CD4-positive, alpha-beta memory T cell (primary cell): ENCODE measurements around the gene HTR3C. TPM values are rescaled to one million over a fixed set of nuclear protein-coding genes. Genes with fewer than 3 reads are reported as not detected.
"Not testable (repeated sequence)": the region's sequence is repeated elsewhere in the genome, so short reads cannot be mapped to it uniquely, and the experiment has no call there.

Experiments used
- CTCF ChIA-PET: fragments of 350-600 bp; sonication (Branson Sonifier 250); formaldehyde crosslinking; loops from one replicate; lab custom pipeline; 2021; ENCODE audit warnings: inconsistent platforms; ENCODE audit not compliant: partially characterized antibody; lab: Charles Lee
- POLR2A ChIA-PET: fragments of 350-600 bp; sonication (Branson Sonifier 250); formaldehyde crosslinking; loops from one replicate; lab custom pipeline; 2021; ENCODE audit not compliant: partially characterized antibody; lab: Charles Lee
- DNase-seq, 5 donors: peaks; one replicate each; pipeline versions ENCODE4 v3.0.0 to v3.0.0-alpha.2; 2020 to 2022; ENCODE audit warnings: mixed read lengths in 1 of 5
- H3K27ac ChIP-seq: one replicate; pipeline ENCODE4 v1.7.0; 2013; ENCODE audit warnings: low read depth, low read length
- H3K27me3 ChIP-seq: 2 replicates; pipeline ENCODE4 v1.7.0; 2013; ENCODE audit warnings: mild to moderate bottlenecking, low read length, moderate library complexity; ENCODE audit not compliant: insufficient read depth
- H3K36me3 ChIP-seq: 2 replicates; pipeline ENCODE4 v1.7.0; 2013; ENCODE audit warnings: mild to moderate bottlenecking, low read length, moderate library complexity; ENCODE audit not compliant: insufficient read depth
- H3K4me1 ChIP-seq: 2 replicates; pipeline ENCODE4 v1.7.0; 2013; ENCODE audit warnings: mild to moderate bottlenecking, low read length, moderate library complexity; ENCODE audit not compliant: insufficient read depth
- H3K4me3 ChIP-seq, 2 donors: one replicate each; pipeline ENCODE4 v1.7.0; 2013; ENCODE audit warnings: low read length in 2 of 2, mild to moderate bottlenecking in 1 of 2
- H3K9me3 ChIP-seq, 2 donors: one replicate each; pipeline ENCODE4 v1.7.0; 2013; ENCODE audit warnings: low read length in 2 of 2, control low read depth in 1 of 2; ENCODE audit not compliant: control insufficient read depth in 1 of 2
- H3K27ac Mint-ChIP-seq, 7 donors: one replicate each; pipeline ENCODE4 v1.8.0; 2020 to 2021; ENCODE audit warnings: mixed read lengths in 7 of 7, mild to moderate bottlenecking in 6 of 7, inconsistent platforms in 3 of 7, moderate library complexity in 3 of 7
- H3K27me3 Mint-ChIP-seq, 2 donors: one replicate each; pipeline ENCODE4 v1.8.0; 2020 to 2021; ENCODE audit warnings: mixed read lengths in 2 of 2
- H3K36me3 Mint-ChIP-seq, 2 donors: one replicate each; pipeline ENCODE4 v1.8.0; 2020 to 2021; ENCODE audit warnings: mixed read lengths in 2 of 2, inconsistent platforms in 1 of 2, mild to moderate bottlenecking in 1 of 2
- H3K4me1 Mint-ChIP-seq, 4 donors: one replicate each; pipeline ENCODE4 v1.8.0; 2020 to 2021; ENCODE audit warnings: mixed read lengths in 4 of 4, mild to moderate bottlenecking in 1 of 4
- H3K4me3 Mint-ChIP-seq, 8 donors: one replicate each; pipeline ENCODE4 v1.8.0; 2020 to 2021; ENCODE audit warnings: mixed read lengths in 8 of 8, mild to moderate bottlenecking in 7 of 8, moderate library complexity in 6 of 8, inconsistent platforms in 3 of 8
- H3K9me3 Mint-ChIP-seq, 8 donors: one replicate each; pipeline ENCODE4 v1.8.0; 2020 to 2021; ENCODE audit warnings: mixed read lengths in 8 of 8, mild to moderate bottlenecking in 5 of 8, inconsistent platforms in 3 of 8, moderate library complexity in 1 of 8
- intact Hi-C: fragments of 100-400 bp; cut with micrococcal nuclease; formaldehyde crosslinking; loops from one replicate; pipeline ENCODE4 v1.15.1; 2023
- polyA plus RNA-seq, 2 donors: library from polyadenylated mRNA; unstranded; fragments of 300-500 nt; fragmentation: Illumina TruSeq; gene quantifications; one replicate each; pipeline ENCODE4 v1.2.3, GENCODE V29; 2021
- total RNA-seq, 2 experiments: library from RNA; stranded (reverse); gene quantifications; one replicate each; pipeline ENCODE4 v1.2.3, GENCODE V29; 2021

Gene HTR3C
- total and polyA plus RNA-seq, 4 experiments from 2014 or later, result not detected

DNA sequence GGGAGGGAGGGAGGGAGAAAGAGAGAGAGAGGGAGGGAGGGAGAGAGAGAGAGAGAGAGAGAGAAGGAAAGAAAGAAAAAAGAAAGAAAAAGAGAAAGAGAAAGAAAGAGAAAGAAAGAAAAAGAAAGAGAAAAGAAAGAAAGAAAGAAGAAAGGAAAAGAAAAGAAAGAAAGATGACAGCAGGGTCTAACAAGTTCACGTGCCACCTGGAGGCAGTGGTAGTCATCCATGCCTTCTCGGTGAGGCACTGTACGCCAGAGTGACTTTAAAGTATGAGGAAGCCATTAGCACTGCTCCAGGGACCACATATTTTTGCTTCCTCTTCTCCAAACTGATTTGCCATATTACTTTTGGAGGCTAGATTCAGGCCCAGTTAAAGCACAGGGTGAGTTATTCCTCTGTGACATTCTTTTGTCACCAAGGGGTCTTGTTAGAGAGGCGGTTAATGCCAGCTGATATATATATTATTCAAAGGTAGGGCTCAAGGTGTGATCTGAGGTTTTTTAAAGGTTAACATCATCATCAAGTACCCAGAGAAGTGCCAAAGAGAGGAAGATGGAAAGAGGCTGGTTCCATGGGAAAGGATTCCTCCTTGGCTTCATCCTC is 21.6 kb upstream of the HTR3C start, which contains the start of gene HTR3D:
Gene HTR3D, plus strand, starts transcription at position 556 of the 606 bp plus-strand sequence. Its CDS starts 0 bp downstream, at position 556.
- Mint-ChIP-seq H3K36me3 (no peaks in the 10 kb centered on the region), H3K27ac (no peak within 1 kb of the TSS), H3K4me1 (no peaks in the 10 kb centered on the region), H3K4me3 (no peak within 1 kb of the TSS), H3K9me3 (no peaks in the 10 kb centered on the region), H3K27me3 (peaks cover 0 to 6% of the 10 kb centered on the region in 2 donors)
- no peak for DNase-seq
- Histone ChIP-seq H3K4me3 (no peak within 1 kb of the TSS), H3K27ac (no peak within 1 kb of the TSS), H3K27me3 (no peaks in the 10 kb centered on the region), H3K36me3 (no peaks in the 10 kb centered on the region), H3K9me3 (no peaks in the 10 kb centered on the region), H3K4me1 (no peaks in the 10 kb centered on the region)
- POLR2A ChIA-PET, result no interaction called here
- intact Hi-C loops, result no loop called here
- CTCF ChIA-PET, result interaction anchor here (2.2 kb wide), 1 partner anchor 16 kb away, joined by 4 read pairs; no protein-coding TSS in a partner anchor

DNA sequence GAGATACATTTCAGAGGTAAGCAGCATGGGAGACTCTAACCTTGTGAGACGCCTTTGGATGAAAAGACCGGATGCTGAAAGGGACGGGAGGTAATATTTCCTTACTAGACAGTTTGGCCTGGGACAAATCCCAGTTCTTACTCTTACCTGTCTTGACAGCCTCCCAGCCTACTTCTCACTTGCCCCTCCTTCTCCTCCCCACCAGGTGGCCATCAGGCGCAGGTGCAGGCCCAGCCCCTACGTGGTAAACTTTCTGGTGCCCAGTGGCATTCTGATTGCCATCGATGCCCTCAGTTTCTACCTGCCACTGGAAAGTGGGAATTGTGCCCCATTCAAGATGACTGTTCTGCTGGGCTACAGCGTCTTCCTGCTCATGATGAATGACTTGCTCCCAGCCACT is 15.0 kb upstream of the HTR3C start:
- no peaks in the 10 kb centered on the region for H3K4me1 Mint-ChIP-seq
- Histone ChIP-seq H3K36me3 (no peaks in the 10 kb centered on the region), H3K27me3 (no peaks in the 10 kb centered on the region), H3K4me1 (no peaks in the 10 kb centered on the region), H3K27ac (no peak overlapping the region), H3K9me3 (no peaks in the 10 kb centered on the region), H3K4me3 (no peak overlapping the region)
- intact Hi-C loops, result no loop called here
- CTCF ChIA-PET, result no interaction called here
- H3K9me3 Mint-ChIP-seq, result no peaks in the 10 kb centered on the region
- no peaks in the 10 kb centered on the region for H3K27me3 Mint-ChIP-seq
- POLR2A ChIA-PET, result no interaction called here
- H3K36me3 Mint-ChIP-seq, result no peaks in the 10 kb centered on the region
- no peak overlapping the region for H3K4me3 Mint-ChIP-seq
- H3K27ac Mint-ChIP-seq, result no peak overlapping the region
- no peak for DNase-seq

DNA sequence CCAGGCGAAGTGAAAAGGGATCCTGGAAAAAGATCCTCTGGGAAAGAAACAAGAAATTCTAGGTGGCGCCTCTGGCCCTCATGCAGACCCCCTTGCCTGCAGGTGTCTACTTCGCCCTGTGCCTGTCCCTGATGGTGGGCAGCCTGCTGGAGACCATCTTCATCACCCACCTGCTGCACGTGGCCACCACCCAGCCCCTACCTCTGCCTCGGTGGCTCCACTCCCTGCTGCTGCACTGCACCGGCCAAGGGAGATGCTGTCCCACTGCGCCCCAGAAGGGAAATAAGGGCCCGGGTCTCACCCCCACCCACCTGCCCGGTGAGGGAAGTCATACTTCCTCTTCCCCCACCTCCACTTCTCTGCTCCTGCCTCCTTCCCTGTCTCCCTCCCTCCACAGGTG is 14.5 kb upstream of the HTR3C start:
- H3K4me1 Mint-ChIP-seq, H3K4me1 ChIP-seq, H3K4me3 Mint-ChIP-seq, H3K4me3 ChIP-seq, H3K27ac Mint-ChIP-seq, H3K9me3 Mint-ChIP-seq, H3K36me3 Mint-ChIP-seq, DNase-seq, H3K27ac ChIP-seq, H3K27me3 Mint-ChIP-seq, H3K27me3 ChIP-seq, POLR2A ChIA-PET, H3K9me3 ChIP-seq, CTCF ChIA-PET, H3K36me3 ChIP-seq, intact Hi-C loops: not testable (repeated sequence)

DNA sequence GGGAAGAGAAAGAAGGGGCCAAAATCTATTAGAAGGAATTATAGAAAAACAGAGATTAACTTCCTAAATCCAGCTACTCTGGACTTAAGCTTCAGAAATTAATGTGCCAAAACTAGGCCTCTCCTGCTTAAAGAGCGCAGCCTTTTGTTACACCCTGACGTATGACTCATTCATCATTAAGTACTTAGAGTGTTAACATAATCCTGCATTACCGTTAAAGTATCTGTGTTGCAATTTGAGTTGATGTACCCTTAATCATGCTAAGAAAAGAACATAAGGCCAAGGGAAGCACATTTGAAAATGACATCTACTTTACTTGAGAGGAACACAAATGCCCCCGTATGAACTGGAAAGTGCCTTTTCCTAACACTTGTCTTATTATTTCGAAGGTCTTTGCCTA is 13.4 kb upstream of the HTR3C start:
- no peaks in the 10 kb centered on the region for H3K4me1 Mint-ChIP-seq
- Histone ChIP-seq H3K4me1 (no peaks in the 10 kb centered on the region), H3K36me3 (no peaks in the 10 kb centered on the region), H3K27me3 (no peaks in the 10 kb centered on the region), H3K27ac (no peak overlapping the region), H3K4me3 (no peak overlapping the region), H3K9me3 (no peaks in the 10 kb centered on the region)
- DNase-seq, result no peak
- no peaks in the 10 kb centered on the region for H3K9me3 Mint-ChIP-seq
- ChIA-PET CTCF (interaction anchor here (2.4 kb wide), 1 partner anchor 21 kb away, joined by 8 read pairs; the partner anchor contains the start of gene ABCC5), POLR2A (no interaction called here)
- H3K36me3 Mint-ChIP-seq, result no peaks in the 10 kb centered on the region
- no peak overlapping the region for H3K4me3 Mint-ChIP-seq
- H3K27ac Mint-ChIP-seq, result no peak overlapping the region
- peaks cover 0 to 2% of the 10 kb centered on the region in 2 donors for H3K27me3 Mint-ChIP-seq
- intact Hi-C loops, result no loop called here

DNA sequence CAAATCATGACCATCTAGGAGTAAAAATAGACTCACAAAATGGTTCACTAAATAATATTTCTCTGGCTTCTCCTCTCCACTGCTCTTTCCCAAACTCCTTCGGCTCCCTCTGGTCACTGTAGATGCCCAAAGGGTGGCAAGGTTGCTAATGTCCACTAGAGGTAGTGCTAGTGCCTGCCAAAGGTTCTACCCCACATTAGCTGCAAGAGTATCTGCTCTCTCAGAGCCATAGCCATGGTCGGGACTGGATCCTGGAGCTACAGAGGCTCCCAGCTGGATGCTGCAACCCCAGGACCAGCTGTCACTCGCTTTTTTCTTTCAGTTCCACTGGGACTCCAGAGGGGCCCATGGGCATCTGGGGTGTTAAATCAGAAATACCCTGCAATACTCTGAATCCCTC is 12.8 kb upstream of the HTR3C start:
- no peaks in the 10 kb centered on the region for H3K9me3 ChIP-seq
- intact Hi-C loops, result no loop called here
- DNase-seq, result no peak
- no peaks in the 10 kb centered on the region for H3K4me1 Mint-ChIP-seq
- H3K27me3 Mint-ChIP-seq, result peaks cover 0 to 2% of the 10 kb centered on the region in 2 donors
- no peaks in the 10 kb centered on the region for H3K36me3 Mint-ChIP-seq
- no peaks in the 10 kb centered on the region for H3K36me3 ChIP-seq
- no peak overlapping the region for H3K27ac ChIP-seq
- no peaks in the 10 kb centered on the region for H3K27me3 ChIP-seq
- ChIA-PET CTCF (interaction anchor here (2.4 kb wide), 1 partner anchor 22 kb away, joined by 8 read pairs; the partner anchor contains the start of gene ABCC5), POLR2A (no interaction called here)
- H3K4me1 ChIP-seq, result no peaks in the 10 kb centered on the region
- no peak overlapping the region for H3K4me3 Mint-ChIP-seq
- no peak overlapping the region for H3K4me3 ChIP-seq
- no peak overlapping the region for H3K27ac Mint-ChIP-seq
- no peaks in the 10 kb centered on the region for H3K9me3 Mint-ChIP-seq

DNA sequence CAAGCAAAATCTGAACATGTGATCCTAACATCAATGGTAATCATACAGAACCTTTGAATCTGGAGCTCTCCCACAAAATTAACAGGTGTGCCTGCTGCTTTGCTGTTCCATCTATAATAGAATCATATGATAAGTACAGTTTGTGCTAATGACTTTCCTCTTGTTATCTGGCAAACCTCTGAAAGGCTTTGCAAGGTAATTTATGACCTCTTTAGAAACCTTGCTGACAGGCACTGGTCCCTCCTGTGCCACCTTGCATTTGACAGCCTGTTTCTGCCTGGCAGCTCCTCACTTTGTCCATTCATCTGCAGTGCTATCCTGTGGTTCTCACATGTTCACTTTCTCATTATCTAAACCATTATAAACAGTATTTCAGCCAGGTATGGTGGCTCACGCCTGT is 10.2 kb upstream of the HTR3C start:
- H3K4me3 ChIP-seq, result no peak overlapping the region
- H3K9me3 ChIP-seq, result no peaks in the 10 kb centered on the region
- no peaks in the 10 kb centered on the region for H3K36me3 ChIP-seq
- no peak for DNase-seq
- intact Hi-C loops, result no loop called here
- Mint-ChIP-seq H3K4me3 (no peak overlapping the region), H3K9me3 (no peaks in the 10 kb centered on the region), H3K27me3 (peaks cover 0 to 2% of the 10 kb centered on the region in 2 donors), H3K27ac (peak overlapping the region in 1 of 7 donors; percentile 35), H3K4me1 (no peaks in the 10 kb centered on the region), H3K36me3 (no peaks in the 10 kb centered on the region)
- no peaks in the 10 kb centered on the region for H3K4me1 ChIP-seq
- ChIA-PET POLR2A (no interaction called here), CTCF (no interaction called here)
- no peaks in the 10 kb centered on the region for H3K27me3 ChIP-seq
- H3K27ac ChIP-seq, result no peak overlapping the region

DNA sequence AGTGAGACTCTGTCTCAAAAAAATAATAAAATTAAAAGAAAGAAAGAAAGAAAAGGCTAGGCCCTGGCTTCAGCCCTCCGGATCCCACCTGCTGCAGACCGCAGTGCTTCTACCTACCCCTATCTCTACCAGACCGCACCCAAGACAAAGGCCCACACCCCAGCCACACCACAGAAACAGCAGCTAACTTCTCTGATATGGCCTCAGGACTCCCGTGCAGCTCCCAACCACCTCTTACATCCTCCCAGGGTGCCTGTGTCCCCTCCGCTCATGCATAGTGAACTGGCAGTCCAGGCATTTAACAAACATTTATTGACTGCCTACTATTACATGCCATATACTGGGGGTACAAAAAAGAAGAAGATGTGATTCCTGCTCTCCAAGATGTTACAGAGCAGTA is 6.9 kb upstream of the HTR3C start:
- peaks cover 0 to 1% (median 0%) of the 10 kb centered on the region in 4 donors for H3K4me1 Mint-ChIP-seq
- no peaks in the 10 kb centered on the region for H3K36me3 ChIP-seq
- no peak overlapping the region for H3K4me3 ChIP-seq
- H3K27me3 ChIP-seq, result no peaks in the 10 kb centered on the region
- H3K4me3 Mint-ChIP-seq, result no peak overlapping the region
- H3K4me1 ChIP-seq, result no peaks in the 10 kb centered on the region
- no peak overlapping the region for H3K27ac Mint-ChIP-seq
- no peaks in the 10 kb centered on the region for H3K36me3 Mint-ChIP-seq
- no peak for DNase-seq
- ChIA-PET CTCF (no interaction called here), POLR2A (no interaction called here)
- H3K27me3 Mint-ChIP-seq, result peaks cover 3 to 6% of the 10 kb centered on the region in 2 donors
- H3K27ac ChIP-seq, result no peak overlapping the region
- no peaks in the 10 kb centered on the region for H3K9me3 ChIP-seq
- H3K9me3 Mint-ChIP-seq, result peaks cover 0 to 2% (median 0%) of the 10 kb centered on the region in 8 donors
- intact Hi-C loops, result no loop called here
